NCI-H1436 (cell line): Measurements from ENCODE around the gene SSBP3.
A peak's percentile ranks its signal among the peaks of the same experiment; 100 is the strongest.

ENCODE experiments used
- DNase-seq: peaks from one replicate; lab custom pipeline; 2025; lab: John Stamatoyannopoulos, UW

Gene SSBP3

DNA sequence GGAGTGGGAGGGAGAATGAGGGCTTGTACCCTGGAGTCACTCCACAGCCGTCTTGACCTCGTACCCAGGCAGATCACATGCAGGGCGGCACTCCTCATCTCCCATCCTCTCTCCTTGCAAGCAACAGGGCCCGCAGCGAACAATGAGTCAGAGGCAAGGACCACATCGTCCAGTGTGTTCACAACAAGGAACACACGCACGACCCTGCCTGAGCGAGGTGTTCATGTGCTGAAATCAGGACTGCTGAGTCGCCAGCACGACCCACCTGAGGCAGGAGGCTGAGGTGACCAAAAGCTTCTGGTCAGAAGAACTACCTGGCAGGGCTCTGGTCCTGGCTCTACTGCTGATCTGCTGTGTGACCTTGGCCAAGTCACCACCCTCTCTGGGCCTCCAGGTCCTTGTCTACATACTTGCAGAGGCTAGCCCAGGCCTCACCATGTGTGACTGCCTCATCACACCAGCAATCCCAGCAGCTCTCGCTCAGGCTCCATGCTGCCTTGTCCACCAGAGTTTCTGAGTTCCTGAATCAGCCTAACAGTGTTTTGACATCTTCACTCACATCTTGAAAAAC lies 78.0 kb downstream of the SSBP3 start:
- no peak for DNase-seq

DNA sequence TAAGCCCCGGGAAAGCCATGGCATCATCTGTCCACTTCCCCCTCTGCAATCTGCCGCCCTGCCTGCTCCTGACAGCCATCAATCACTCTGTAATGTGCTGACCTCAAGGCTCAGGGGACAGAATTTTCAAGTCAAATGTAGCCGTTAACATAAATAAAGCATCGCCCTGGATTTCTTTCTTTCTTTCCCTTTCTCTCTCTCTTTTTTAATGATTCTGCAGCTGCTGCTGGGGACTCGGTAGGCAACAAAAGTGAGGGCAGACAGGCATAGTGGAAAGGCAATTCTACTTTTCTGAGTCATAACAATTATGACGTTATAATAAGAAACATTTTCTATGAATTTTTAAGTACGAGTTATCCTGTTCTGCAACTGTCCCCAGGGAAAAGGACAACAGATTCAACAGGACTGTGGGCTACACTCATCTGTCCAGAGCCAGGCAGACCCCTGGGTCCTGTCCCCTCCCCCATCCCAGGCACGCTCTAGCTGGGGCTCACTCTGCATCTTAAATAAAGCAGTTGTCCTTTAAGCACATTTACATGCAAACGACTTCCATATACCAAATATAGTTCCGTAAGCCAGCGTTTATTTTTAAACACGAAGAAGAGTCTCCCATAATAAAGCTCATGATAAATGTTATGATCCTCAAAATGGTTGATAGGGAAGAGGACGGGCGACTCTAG lies 78.7 kb downstream of the SSBP3 start:
- no peak for DNase-seq

GRCh38 chr1:54326543-54327385 lies 79.4 kb downstream of the SSBP3 start:
- DNase-seq, result no peak

- DNase-seq, result peak; percentile 52
These were observed 80.3 kb downstream of the SSBP3 start for GRCh38 chr1:54325703-54326461.

DNA sequence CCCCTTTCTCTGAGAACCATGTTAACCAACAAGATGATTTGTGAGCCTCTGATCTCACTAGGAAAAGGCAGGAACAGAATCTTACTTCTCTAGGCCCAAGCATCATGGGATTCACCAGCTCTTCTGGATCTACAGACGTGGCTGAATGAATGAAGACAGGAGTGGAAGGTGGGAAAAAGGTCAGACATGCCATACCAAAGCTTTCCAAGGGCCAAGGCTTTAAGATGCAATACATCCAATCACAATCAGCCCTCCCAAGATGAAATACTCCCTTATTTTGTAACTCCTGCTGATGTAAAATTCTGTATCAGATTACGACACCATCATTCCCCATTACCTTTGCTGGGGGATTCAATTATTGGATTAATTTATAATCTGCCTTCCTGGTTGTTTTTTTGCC lies 80.9 kb downstream of the SSBP3 start:
- DNase-seq, result no peak

DNA sequence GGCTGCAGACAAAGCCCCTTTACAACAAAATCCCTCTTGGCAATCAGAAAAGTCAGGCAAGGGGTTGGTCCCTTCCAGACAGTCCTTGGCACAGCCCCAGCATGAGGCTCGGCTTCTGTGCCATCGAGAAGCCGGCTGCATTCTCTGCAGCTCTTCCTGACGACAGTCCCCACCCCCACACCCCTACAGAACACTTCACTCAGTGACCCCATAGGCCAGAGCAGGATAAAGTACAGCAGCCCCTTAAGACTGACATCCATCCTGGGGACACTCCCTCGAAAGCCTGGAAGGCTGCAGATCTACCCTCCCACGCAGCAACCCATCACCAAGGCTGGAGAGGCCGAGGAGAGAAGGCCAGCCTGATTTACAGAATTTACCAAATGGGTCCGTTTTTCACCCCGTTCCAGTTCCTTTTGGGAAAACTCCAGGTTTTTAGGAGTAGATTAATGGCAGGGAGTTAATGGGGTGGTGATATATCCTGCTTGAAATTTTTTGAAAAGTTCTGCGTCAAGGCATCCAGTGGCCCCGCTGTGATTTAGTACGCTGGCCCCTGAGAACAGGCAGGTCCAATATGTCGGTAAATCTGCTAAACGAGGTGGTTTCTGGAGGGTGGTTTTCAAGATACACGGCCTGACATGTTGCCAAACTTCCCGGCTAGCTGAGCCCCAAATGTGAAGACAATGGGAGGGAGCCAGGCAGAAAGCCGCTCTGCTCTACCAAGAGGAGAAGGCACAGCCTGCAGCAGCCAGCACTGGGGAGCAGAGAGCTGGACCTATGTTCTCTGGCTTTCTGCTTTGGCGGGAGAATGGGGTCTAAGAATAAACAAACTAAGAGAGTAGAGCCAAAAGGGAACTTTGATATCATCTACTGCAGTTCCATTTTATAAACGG lies 81.7 kb downstream of the SSBP3 start:
- DNase-seq, result no peak

- DNase-seq, result no peak
These were observed 82.3 kb downstream of the SSBP3 start for GRCh38 chr1:54323921-54324250.

- DNase-seq, result no peak
These were observed 82.9 kb downstream of the SSBP3 start for GRCh38 chr1:54323324-54323739.

GRCh38 chr1:54318246-54318814 lies 87.9 kb downstream of the SSBP3 start:
- no peak for DNase-seq

- no peak for DNase-seq
These were observed 89.1 kb downstream of the SSBP3 start for GRCh38 chr1:54317084-54317483.

DNA sequence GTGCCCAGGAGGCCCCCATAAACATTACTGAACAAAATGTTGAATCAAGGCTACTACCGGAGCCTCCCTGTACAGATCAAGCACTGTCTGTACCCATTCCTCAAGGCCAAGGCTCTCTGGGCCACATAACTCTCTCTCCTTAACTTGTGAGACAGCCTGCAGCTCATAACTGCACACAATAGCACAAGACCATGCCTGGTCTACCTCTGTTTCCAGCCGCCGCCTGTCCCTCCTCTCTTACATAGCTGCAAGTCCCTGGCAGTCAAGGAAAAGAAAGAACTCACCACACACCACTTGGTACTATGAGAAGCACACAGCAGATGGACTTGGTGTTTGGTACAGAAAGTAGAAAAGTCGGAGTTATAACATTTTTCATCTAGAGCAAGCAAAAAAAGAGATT lies 91.1 kb downstream of the SSBP3 start:
- no peak for DNase-seq

- no peak for DNase-seq
These were observed 91.5 kb downstream of the SSBP3 start for GRCh38 chr1:54314696-54315095.

- DNase-seq, result peak; percentile 38
These were observed 93.3 kb downstream of the SSBP3 start for GRCh38 chr1:54312796-54313316.

DNA sequence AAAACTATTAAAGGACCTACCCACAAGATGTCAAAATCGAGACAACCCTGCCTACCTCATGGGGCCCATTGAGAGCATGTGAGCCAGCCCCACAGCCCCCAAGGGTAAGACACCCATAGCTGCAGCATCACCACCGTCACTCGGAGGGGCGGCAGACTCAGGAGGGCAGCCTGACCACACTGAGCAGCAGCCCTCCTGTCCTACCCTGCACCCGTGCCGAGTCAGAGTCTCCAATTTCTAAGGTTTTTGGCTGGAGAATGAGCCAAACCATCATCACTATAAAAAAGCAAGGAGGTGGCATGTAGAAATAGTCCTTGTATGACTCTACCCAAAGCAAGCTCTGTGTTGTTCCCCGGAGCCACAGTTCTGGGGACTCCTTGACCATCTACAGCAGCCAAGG lies 94.7 kb downstream of the SSBP3 start:
- no peak for DNase-seq

DNA sequence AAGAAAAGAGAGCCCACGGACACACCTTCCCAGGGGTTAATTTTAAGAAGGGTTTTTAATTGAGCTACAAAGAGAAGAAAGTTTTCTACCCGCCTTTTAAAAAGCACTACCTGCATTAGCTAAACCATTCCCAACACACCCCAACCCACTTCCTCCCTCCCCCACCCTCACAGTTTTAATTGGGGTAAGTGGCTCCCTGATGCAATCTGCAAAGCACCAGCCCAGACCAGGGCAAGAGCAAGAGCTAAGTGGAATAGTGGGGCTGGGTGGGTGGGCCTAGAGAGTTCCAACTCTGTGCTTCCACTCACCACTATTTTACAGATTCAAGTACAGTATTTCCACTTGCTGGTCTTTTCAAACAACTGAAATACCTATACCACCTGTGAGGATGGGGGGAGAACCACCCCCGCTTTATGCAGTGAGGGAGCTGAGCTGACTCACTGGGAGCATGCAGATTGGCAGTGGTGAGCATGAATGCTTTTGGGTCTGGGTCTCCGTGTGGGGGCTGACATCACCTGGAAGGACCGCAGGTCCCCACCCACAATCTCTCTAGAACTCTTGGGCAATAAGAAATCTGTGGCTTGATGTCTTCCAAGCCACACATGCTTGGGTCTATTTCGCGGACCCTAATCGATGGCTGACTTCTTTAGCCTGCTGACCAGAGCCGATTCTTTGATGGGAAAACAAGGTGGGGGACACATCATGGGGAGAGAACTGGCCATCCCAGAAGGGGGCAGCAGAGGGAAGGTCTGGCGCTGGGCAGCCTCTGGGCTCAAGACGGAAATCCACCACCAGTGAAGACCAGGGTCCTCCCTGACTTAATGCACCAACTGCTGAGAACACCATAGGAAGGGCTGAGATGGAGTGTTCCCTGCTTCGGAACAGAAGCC lies 95.5 kb downstream of the SSBP3 start:
- no peak for DNase-seq

DNA sequence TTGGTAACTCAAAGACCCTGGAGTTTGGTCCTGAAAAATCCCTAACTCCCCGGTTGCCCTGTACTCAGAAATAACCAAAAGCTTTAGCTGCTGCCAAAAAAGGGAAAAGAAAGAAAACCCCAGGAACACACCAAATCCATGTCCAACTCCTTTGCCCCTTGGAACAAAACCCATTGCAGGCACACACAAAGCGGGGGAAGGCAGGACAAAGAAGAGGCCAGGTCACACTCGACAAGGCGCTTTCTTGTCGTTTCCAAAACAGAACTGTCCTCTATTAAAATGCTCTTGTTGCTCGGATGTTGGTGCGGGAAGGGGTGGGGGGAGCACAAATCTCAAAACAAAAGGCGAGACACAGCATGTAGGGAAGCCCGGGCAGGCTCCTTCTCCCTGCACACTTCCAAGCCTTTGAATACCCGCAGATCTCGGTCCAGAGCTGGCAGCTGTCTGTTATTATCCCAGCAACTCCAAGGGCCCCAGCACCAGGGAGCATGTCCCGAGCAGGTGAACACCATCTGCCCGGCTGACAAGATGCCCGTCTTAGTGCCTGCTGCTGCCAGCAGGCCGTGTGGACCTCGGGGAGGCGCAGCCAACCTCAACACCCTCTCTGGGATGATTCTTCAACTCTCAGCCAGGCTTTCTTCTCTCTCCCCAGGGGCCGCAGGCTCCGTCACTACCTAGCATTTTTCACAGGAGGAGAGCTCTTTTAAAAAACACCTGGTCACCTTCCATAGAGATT lies 96.4 kb downstream of the SSBP3 start:
- peak; percentile 55 for DNase-seq

DNA sequence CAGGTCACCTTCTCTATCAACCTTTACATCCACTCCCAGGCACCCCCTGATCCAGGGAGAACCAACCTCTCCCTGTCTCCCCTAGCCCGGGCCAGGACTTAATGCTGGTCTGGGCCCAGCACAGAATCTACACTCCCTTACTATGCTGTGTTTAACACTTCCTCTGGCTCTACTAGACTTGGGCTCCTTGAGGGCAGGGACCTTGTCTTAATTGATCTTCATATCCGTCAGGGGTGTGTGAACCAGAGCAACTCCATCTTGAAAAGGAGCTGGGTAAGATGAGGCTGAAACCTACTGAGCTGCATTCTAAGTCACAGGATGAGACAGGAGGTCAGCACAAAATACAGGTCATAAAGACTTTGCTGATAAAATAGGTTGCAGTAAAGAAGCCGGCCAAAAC lies 98.9 kb downstream of the SSBP3 start:
- no peak for DNase-seq

- no peak for DNase-seq
These were observed 100.2 kb downstream of the SSBP3 start for GRCh38 chr1:54305906-54306514.

DNA sequence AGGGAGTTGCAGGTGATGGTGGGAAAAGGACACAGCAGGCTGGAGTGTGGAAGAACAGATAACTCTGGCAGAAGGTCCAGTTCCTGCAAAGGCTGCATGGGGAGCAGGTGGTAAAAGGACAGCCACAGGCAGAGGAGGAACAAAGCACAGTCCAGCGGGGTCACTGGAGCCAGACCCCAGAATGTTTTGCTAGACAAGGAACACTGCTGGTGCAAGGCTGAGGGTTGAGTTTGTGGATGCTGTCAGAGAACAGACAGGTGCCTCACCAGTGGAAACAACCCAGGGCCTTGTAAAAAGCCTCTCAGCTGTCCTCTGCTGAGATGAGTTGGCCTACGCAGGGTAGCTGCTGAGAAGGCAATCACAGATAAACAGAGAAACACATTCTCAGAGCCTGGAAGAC lies 101.7 kb downstream of the SSBP3 start:
- DNase-seq, result no peak
